Stimulated activated CD8-positive, alpha-beta memory T cell treated with anti-CD3 and anti-CD28 coated beads, Interleukin-12 subunit alpha, Interleukin-12 subunit beta, amount 100 ng/mL, for 24 hours (primary cell): ENCODE measurements around the gene OR56A3.
"Not testable (repeated sequence)": the region's sequence is repeated elsewhere in the genome, so short reads cannot be mapped to it uniquely, and the experiment has no call there.

Experiments
- DNase-seq: peaks from one replicate; pipeline ENCODE4 v3.0.0-alpha.2; 2020; ENCODE audit errors: extremely low read depth

OR56A3 gene, protein sequence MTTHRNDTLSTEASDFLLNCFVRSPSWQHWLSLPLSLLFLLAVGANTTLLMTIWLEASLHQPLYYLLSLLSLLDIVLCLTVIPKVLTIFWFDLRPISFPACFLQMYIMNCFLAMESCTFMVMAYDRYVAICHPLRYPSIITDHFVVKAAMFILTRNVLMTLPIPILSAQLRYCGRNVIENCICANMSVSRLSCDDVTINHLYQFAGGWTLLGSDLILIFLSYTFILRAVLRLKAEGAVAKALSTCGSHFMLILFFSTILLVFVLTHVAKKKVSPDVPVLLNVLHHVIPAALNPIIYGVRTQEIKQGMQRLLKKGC

DNA sequence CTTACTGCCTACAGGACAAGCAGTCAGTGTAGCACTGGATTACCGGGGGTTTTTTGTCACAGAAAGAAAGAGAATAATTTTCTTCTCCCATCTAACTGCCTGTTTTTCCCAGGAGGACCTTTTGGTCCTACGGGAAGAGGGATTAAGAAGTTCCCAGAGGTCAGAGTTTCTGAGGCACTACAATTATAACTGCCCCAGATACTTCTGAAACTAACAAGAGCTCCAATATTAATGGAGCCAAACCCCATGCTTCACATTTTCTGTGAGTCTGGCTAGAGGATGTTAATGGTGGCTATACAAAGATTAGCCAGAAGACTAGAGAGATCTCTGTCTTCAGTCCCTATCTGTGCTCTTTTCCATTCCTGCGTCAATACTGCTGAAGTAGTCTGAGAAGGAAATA is at the start of gene OR56A3:
Gene OR56A3, plus strand, starts transcription at position 301 of the 400 bp plus-strand sequence. CDS start 5,096 bp downstream, outside the sequence.
- DNase-seq: no peak

DNA sequence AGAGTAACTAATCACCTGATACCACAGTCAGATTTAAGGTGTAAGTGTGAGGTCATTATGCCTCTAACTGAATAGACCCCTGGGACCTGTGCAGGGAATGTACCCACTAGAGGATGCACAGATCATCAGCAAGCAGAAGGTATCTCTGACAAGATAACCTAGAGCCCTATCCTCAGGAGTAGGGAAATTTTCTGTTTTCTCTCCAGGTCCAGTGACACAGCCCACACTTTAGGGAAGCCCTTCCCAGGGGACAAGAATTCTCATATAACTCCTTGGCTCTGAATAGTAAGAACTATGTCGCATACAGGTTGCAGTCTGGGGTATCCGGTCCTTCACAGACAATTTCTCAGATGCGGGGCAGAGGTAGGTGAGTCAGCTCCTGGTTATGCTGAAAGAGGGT is 49.1 kb upstream of the OR56A3 start, which contains the start of gene OR52E5:
Gene OR52E5, plus strand, starts transcription at position 301 of the 400 bp plus-strand sequence. CDS start 7,569 bp downstream, outside the sequence.
- no peak for DNase-seq

- no peak for DNase-seq
These were observed 42.5 kb upstream of the OR56A3 start for GRCh38 chr11:5899534-5899933.

- DNase-seq: no peak
These were observed 31.5 kb upstream of the OR56A3 start for GRCh38 chr11:5910540-5910939.

DNA sequence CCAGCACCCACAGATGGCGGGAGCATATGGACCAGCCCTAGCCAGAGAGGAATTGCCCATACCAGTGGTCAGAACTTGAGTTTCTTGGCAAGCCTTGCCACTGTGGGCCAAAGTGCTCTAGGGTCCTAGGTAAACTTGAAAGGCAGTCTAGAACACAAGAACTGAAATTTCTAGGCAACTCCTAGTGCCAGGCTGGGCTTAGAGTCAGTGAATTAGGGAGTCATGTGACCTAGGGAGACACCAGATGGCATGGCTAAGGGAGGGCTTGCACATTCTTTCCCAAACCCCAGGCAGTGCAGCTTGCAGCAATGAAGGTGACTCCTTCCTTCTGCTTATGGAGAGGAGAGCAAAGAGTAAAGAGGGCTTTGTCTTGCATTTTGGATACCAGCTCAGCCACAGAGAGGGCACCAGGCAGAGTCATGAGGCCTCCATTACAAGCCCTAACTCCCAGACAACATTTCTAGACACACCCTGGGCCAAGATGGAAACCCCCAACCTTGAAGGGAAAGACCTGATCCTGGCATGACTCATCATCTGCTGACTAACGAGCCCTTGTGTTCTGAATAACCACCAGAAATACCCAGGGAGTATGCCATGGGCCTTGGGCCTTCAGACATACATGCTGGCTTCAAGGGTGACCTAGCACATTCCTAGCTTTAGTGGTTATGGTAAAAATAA is 19.2 kb upstream of the OR56A3 start:
- no peak for DNase-seq

DNA sequence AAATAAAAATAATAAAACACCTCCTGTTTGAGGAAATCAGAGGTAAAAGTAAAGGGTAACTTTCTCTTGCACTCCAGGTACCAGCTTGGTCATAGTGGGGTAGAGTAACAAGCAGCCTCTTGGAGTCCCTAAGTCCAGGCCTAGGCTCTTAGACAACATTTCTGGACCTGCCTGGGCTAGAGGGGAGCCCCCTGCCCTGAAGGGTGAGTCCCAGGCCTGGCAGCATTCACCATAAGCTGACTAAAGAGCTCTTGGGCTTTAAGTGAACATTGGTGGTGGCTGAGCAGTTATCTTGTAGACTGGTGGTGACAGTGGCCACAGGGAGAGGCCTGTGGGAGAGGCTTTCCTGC is 18.6 kb upstream of the OR56A3 start:
- DNase-seq: no peak

- no peak for DNase-seq
These were observed 18.3 kb upstream of the OR56A3 start for GRCh38 chr11:5923794-5924193.

DNA sequence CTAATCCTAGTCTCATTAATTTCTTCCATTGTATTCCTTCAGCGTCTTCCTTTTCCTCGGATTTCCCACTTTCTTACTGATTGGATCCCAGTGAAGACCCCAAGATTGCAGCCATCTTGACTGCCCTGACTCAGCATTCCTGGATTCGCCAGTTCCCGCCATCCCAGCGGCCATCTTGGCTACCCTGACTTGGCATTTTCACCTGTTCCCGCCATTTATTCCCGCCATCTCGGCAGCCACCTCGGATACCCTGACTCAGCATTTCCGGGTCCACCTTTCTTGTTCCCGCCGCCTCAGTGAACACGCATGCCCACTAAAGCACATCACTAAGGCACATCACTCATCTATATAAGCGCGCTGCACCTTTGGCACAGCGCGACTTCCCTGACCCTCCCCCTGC is 13.8 kb upstream of the OR56A3 start:
- no peak for DNase-seq

DNA sequence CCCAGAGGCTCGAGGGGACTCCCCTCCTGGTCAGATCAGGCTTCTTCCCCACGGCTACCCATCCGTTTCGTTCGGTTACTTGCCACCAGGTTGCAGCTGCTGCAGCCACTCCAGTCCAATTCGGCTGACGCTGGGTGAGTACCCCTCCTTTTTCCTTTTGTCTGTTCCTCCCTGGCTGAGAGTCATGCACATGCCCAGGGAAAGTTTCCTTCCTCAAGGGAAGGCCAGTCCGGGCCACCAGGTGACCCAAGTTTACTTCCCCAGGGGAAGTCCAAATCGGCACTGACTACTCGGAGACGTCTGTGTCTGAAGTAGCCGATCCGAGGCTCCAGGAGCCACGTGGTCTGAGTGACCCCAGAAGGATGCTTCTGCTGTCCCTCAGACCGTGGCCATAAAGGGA is 13.2 kb upstream of the OR56A3 start:
- DNase-seq: no peak

DNA sequence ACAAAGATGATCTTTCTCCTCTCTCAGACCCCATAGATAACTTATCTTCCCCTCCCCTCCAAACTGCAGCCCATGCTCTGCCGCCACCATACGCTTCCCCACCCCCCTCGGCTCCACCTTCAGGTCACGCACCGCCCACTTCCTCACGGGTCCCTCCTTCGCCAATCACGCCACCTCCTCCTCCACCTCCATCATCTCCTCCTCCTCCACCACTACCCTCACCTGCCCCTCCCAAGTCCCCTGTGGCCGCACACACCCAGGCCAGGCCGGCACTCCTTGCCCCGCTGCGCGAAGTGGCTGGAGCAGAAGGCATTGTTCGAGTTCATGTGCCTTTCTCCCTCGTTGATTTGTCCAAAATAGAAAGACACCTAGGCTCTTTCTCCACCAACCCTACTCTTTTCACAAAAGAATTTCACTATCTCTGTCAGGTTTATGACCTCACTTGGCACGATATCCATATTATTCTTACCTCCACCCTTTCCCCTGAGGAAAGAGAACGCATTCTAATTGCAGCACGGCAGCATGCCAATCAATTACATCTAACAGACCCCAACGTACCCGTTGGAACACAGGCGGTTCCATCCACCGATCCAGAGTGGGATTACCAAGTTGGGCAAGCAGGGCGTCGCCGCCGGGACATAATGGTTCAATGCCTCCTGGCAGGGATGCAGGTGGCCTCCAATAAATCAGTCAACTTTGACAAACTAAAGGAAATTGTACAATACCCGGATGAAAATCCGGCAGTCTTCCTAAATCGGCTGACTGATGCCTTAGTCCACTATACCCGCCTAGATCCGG is 12.3 kb upstream of the OR56A3 start:
- DNase-seq: no peak

DNA sequence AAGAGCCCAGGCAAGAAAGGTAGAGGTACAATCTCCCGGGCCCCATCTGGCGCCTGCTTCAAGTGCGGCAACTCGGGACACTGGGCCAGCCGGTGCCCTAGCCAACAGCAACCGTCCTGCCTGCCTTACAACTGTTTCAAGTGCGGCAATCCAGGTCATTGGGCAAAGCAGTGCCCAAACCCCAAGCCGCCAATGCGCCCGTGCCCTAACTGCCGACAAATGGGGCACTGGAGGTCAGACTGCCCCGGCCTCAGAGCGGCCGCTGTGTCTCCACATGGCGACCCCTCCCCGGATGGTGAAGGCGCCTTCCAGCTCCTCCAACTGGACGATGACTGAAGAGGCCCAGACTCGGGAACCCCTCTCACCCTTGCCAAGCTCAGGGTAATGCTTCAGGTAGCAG is 11.4 kb upstream of the OR56A3 start:
- no peak for DNase-seq

DNA sequence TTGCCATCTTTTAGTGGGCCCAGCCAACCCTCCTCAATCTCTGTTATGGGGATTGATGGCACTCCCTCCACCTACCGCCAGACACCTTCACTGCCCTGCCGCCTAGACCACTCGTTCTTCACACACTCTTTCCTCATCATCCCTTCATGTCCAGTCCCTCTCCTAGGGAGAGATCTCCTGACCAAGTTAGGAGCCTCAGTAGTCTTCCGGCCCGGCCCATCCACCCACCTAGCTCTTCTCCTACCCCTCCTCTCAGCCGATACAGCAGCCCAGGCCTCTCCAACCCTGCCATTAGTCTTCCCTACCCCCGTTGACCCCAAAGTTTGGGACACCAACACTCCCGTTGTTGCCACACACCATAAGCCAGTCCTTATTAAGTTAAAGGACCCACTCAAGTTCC is 11.0 kb upstream of the OR56A3 start:
- DNase-seq: no peak

- no peak for DNase-seq
These were observed 9.4 kb upstream of the OR56A3 start for GRCh38 chr11:5932671-5933070.

DNA sequence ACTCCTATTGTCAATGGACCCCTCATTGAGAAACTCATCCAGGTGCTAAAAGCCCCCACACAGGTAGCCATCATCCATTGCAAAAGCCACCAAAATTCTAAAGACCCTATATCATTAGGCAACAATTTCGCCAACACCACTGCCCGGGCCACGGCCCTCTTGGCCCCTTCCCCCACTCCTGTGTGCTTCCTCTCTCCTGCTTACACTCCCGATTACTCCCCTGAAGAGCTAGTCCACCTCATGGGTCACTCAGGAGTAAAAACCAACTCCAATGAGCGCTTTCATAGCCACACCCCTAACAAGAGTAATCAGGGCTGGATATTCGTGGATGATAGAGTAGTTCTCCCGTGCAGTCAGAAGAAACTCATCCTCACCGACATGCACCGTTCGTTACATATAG is 8.9 kb upstream of the OR56A3 start:
- DNase-seq: no peak

DNA sequence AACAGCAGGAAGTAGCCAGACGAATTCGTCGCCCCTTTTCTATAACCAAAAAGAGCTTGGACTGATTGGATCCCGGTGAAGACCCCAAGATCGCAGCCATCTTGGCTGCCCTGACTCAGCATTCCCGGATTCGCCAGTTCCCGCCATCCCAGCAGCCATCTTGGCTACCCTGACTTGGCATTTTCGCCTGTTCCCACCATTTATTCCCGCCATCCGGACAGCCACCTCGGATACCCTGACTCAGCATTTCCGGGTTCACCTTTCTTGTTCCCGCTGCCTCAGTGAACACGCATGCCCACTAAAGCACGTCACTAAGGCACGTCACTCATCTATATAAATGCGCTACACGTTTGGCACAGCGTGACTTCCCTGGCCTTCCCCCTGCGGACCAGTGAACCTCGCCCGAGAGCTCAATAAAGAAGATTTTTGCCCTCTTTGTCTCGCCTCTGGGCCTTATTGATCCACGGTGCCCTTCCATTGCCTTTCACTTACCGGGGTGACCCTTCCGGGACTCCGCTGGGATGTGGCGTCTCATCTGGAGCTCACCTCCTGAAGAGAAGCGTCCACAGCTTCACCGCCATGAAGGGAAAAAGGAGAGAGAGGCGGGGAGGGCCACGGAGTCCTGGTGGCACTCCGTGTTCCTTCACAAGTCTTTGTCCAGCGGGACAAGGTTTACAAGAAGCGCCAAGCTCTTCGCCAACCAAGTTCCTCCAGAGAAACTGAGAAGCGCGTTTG is 4.0 kb upstream of the OR56A3 start:
- no peak for DNase-seq

DNA sequence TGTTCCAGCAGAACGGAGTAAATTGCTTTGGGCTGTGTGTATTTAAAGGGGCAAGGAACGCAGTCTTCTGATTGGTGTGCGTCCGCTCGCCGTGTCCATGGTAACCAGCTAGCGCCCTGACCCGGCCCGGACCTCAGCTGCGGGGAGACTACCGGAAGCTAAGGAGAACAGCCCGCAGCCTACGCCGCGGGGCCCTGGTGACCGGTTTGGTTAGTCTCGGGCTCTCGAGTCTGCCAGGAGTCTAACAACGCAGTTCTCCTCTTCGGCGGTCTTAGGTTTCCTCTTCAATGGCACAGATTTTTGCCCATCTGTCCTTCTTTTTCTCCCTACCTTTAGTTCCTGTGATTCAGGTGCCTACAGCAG is 3.5 kb upstream of the OR56A3 start:
- no peak for DNase-seq

DNA sequence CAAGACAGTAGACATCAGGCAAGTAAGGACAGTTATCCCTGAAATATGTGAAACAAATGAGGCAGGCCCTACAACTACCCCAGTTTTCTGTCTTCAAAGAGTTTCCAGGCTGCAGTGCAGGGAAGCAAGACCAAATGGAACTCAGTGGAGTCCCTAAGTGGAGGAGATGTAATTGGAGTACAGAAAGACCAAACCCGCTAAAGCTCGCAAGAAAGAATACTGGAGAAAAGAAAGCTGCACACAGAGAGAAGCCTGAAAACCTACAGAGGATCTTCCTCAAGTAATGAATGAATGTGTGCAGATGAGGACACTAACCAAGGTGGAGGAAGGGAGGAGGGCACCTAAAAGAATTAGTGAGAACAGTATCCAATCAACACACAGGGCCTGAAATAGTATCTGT is 1.3 kb upstream of the OR56A3 start:
- DNase-seq: no peak

DNA sequence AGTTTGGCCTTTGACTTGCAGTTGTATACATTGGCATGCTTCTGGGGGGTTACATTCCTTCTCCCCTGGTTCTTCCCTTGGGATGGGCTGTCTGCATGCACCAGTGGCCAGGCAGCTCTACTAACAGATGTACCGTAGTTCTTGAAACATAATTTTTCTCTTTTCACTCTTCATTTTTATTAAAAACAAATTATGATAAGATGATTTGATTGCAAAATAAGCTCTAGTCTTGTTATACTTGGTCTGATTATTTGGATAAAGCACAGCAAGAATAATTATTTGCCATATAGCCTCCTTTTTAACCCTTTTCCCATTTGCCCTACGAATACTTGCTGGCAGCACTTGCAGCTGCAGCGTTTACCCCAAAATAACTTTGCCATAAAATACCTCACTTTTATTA is 13.5 kb downstream of the OR56A3 start:
- no peak for DNase-seq

DNA sequence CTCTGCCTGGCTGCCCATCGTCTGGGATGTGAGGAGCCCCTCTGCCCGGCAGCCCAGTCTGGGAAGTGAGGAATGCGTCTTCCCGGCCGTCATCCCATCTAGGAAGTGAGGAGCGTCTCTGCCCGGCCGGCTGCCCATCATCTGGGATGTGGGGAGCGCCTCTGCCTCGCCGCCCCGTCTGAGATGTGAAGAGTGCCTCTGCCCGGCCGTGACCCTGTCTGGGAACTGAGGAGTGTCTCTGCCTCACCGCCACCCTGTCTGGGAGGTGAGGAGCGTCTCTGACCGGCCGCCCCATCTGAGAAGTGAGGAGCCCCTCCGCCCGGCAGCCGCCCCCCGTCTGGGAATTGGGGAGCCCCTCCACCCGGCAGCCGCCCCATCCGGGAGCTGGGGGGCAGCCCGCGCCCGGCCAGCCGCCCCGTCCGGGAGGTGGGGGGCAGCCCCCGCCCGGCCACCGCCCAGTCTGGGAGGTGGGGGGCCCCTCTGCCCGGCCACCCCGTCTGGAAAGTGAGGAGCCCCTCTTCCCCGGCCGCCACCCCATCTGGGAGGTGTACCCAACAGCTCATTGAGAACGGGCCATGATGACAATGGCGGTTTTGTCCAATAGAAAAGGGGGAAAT is 18.8 kb downstream of the OR56A3 start:
- not testable (repeated sequence) for DNase-seq

DNA sequence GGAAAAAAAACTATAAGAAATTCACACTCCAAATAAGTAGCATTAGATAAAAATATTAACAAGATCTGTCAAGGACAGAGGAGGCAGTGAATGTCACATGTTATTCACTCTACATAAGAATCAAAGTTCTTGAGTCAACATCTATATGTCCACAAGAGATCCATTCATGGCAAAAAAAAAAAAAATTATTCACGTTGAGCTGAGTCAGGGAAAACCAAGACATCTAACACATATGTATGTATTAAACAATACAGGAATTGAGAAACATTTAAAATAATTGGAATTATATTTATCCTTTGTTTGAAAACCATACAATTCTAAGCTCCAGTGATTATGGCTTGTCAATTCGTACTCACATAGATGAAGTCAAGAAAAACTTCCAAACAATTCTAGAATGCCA is 24.9 kb downstream of the OR56A3 start:
- DNase-seq: no peak

- no peak for DNase-seq
These were observed 25.7 kb downstream of the OR56A3 start for GRCh38 chr11:5967708-5968107.

DNA sequence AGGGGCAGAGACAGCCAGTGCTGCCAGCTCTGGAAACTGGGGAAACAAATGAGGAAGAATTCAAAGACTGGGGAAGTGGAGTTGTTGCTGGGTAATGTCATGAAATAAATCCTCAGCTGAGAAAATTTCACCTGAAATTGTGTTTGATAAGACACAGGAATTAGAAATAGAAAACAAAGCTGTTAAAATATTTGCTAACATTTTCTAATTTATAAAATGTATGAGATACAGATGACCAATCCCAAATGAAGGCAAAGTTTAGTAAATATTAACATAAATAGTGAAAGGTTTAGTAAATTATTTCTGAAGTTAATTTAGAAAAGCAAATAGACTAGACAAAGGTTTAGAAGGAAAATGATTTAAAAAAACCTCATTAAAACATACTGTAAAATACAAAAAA is 26.3 kb downstream of the OR56A3 start, which contains the start of gene OR56A5:
Gene OR56A5, minus strand, starts transcription at position 101 of the 400 bp plus-strand sequence. Its CDS starts 0 bp downstream, at position 101.
- no peak for DNase-seq
